Natural killer cell treated with Interleukin-12 subunit alpha and Interleukin-12 subunit beta and Interleukin-15 and Interleukin-18, amount 100 ng/mL, for 72 hours (primary cell): Measurements from ENCODE around the gene RAPGEF1. TPM values are rescaled to one million over a fixed set of nuclear protein-coding genes. Genes with fewer than 3 reads are reported as not detected.
"Not testable (repeated sequence)": the region's sequence is repeated elsewhere in the genome, so short reads cannot be mapped to it uniquely, and the experiment has no call there.

Source experiments
- ATAC-seq, 2 donors: fragments of 150-1000 bp; cut with Tn5 transposase in 1 of 2; sonication (Bioruptor Pico), chemical (Tn5 transposase) in 1 of 2; 2 replicates each; pipeline ENCODE4 v1.10.0; 2021
- DNase-seq: peaks from one replicate; pipeline ENCODE4 v3.0.0; 2022; ENCODE audit warnings: low spot score
- H3K27ac Mint-ChIP-seq, 2 donors: 1 replicate in 1 of 2; 2 replicates in 1 of 2; pipeline ENCODE4 v1.8.0; 2022; ENCODE audit warnings: mixed read lengths in 2 of 2, mild to moderate bottlenecking in 1 of 2, moderate library complexity in 1 of 2
- H3K27me3 Mint-ChIP-seq, 2 donors: 1 replicate in 1 of 2; 2 replicates in 1 of 2; pipeline ENCODE4 v1.8.0; 2022; ENCODE audit warnings: mixed read lengths in 2 of 2
- H3K36me3 Mint-ChIP-seq: one replicate; pipeline ENCODE4 v1.8.0; 2022; ENCODE audit warnings: mixed read lengths
- H3K4me1 Mint-ChIP-seq, 2 donors: 1 replicate in 1 of 2; 2 replicates in 1 of 2; pipeline ENCODE4 v1.8.0; 2022; ENCODE audit warnings: low read depth in 2 of 2, mixed read lengths in 2 of 2, mild to moderate bottlenecking in 1 of 2
- H3K4me3 Mint-ChIP-seq: one replicate; pipeline ENCODE4 v1.8.0; 2022; ENCODE audit warnings: mixed read lengths
- H3K9me3 Mint-ChIP-seq: 2 replicates; pipeline ENCODE4 v1.8.0; 2022; ENCODE audit warnings: mixed read lengths
- total RNA-seq, 2 donors: library from RNA; stranded (reverse); gene quantifications; one replicate each; pipeline ENCODE4 v1.2.3, GENCODE V29; 2022

Gene RAPGEF1
- total RNA-seq, 2 donors from 2014 or later = 109 to 215 TPM

DNA sequence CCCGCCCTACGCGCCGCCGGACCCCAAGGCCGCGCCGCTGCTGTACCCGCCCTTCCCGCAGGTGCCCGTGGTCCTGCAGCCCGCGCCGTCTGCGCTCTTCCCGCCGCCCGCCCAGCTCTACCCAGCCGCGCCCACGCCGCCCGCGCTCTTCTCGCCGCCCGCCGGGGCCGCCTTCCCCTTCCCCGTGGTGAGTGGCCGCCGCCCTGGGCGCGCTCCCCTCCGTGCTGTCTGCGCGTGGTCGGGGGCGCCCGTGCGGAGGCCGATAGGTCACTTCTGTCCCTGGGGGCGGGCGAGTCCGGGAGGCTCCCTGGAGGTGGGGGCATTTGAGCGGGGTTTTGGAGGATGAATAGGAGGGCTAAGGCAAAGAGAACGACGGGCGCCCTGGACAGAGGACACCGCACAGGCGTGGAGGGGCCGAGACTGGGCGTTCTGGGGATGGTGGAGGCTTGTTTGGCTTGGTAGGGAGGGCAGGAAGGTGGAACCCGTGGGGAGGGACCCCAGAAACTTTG is 185.0 kb downstream of the RAPGEF1 start:
- no peak overlapping the region for H3K4me3 Mint-ChIP-seq
- H3K27me3 Mint-ChIP-seq = peaks cover 26 to 27% of the 10 kb centered on the region in 2 donors
- ATAC-seq (peak in 1 of 2 donors; percentile 50), DNase-seq (no peak)
- no peak overlapping the region for H3K27ac Mint-ChIP-seq
- H3K36me3 Mint-ChIP-seq = no peaks in the 10 kb centered on the region
- peaks cover 0 to 4% of the 10 kb centered on the region in 2 donors for H3K4me1 Mint-ChIP-seq
- H3K9me3 Mint-ChIP-seq = no peaks in the 10 kb centered on the region

- Mint-ChIP-seq H3K27ac (no peak overlapping the region), H3K4me3 (no peak overlapping the region)
Measured at GRCh38 chr9:131554087-131554842, 185.6 kb downstream of the RAPGEF1 start.

DNA sequence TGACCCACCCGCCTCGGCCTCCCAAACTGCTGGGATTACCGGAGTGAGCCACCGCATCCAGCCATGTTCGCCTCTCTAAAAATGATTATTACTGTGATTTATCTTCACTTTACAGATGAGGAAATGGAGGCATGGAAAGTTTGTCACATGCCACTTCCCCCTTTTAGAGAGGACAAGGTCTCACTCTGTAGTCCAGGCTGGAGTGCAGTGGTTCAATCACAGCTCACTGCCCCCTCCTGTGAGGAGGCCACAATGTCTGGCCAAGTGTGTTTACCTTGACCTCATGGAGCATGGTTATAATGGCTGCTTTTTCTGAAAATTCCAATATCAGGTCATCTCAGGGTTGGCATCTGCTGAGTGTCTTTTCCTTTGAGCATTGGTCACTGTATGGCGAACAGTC is 187.8 kb downstream of the RAPGEF1 start:
- H3K27me3 Mint-ChIP-seq = peaks cover 51 to 53% of the 10 kb centered on the region in 2 donors
- H3K36me3 Mint-ChIP-seq = peaks cover 6% of the 10 kb centered on the region
- no peaks in the 10 kb centered on the region for H3K9me3 Mint-ChIP-seq
- H3K4me1 Mint-ChIP-seq = peaks cover 6 to 11% of the 10 kb centered on the region in 2 donors
- no peak overlapping the region for H3K4me3 Mint-ChIP-seq
- no peak for DNase-seq
- no peak for ATAC-seq
- H3K27ac Mint-ChIP-seq = no peak overlapping the region

More at GRCh38 chr9:131554087-131554842, 185.6 kb downstream of the RAPGEF1 start:
- Mint-ChIP-seq H3K9me3 (no peaks in the 10 kb centered on the region), H3K4me1 (peaks cover 0 to 4% of the 10 kb centered on the region in 2 donors), H3K27me3 (peaks cover 31 to 33% of the 10 kb centered on the region in 2 donors), H3K36me3 (no peaks in the 10 kb centered on the region)
- ATAC-seq (peak in 1 of 2 donors; percentile 36), DNase-seq (no peak)

DNA sequence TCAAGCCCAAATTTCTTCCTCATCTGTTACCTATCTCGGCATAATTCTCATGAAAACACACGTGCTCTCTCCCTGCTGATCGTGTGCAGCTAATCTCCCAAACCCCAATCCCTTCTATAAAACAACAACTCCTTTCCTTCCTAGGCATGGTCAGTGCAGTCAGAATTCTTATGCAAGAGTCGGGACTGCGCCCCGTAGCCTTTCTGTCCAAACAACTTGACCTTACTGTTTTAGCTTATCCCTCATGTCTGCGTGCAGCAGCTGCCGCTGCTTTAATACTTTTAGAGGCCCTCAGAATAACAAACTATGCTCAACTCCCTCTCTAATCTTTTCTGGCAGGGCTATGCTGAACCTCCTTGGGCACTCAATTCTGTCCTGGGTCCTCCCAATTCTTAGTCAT is 189.4 kb downstream of the RAPGEF1 start:
- not testable (repeated sequence) for H3K4me1 Mint-ChIP-seq, H3K36me3 Mint-ChIP-seq, H3K4me3 Mint-ChIP-seq, H3K9me3 Mint-ChIP-seq, DNase-seq, ATAC-seq, H3K27ac Mint-ChIP-seq
- H3K27me3 Mint-ChIP-seq = peaks cover 42 to 43% of the 10 kb centered on the region in 2 donors

DNA sequence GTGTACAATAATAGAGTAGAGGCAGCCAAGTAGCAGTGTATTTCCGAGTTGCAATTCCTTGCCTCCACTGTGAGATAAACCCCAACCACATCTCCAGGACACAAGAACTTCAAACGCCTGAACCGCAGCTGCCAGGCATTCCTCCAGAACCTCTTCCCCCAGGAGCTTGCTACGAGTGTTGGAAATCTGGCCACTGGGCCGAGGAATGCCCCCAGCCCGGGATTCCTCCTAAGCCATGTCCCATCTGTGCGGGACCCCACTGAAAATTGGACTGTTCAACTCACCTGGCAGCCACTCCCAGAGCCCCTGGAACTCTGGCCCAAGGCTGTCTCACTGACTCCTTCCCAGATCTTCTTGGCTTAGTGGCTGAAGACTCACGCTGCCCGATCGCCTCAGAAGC is 190.7 kb downstream of the RAPGEF1 start:
- not testable (repeated sequence) for H3K4me3 Mint-ChIP-seq, H3K9me3 Mint-ChIP-seq, H3K27ac Mint-ChIP-seq, H3K4me1 Mint-ChIP-seq, ATAC-seq, H3K36me3 Mint-ChIP-seq, DNase-seq
- H3K27me3 Mint-ChIP-seq = peaks cover 43 to 48% of the 10 kb centered on the region in 2 donors

DNA sequence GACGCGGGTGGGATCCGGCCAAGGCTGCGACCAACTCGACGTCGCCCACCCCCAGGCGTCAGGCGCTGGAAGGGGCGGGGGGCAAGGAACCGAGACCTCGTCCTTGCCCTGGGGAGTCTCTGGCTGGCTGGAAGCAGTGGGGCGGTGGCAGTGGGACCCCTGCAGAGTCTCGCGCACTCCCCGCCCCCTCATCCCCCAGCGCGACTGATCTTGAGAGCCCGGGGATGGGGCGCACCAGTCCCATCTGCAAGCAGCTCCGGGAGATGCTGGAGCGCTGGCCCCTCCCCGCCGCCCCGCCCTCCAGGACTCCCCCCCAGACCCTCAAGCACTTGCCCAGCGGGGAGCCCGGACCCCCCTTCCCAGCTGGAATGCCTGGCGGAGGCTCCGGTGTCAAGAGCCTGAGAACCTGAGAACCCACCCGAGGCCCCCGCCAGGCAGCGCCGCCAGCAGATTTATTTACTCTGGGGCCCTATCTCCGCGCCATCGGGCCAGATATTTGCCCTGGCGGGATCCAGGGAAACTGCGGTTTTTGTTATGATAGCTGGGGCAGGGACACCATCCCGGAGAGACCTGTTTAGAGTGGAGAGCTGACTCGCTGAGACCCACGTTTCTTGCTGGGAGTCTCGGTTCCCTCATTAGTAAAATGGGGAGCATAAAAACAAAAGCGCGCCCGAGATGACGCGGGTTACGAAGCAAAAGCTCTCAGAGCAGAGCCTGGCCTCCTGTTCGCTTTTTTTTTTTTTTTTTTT is 193.4 kb downstream of the RAPGEF1 start:
- peaks cover 15% of the 10 kb centered on the region for H3K36me3 Mint-ChIP-seq
- peaks cover 6% of the 10 kb centered on the region for H3K9me3 Mint-ChIP-seq
- DNase-seq (no peak), ATAC-seq (no peak)
- H3K4me3 Mint-ChIP-seq = no peak overlapping the region
- no peak overlapping the region for H3K27ac Mint-ChIP-seq
- H3K27me3 Mint-ChIP-seq = peaks cover 38 to 41% of the 10 kb centered on the region in 2 donors
- H3K4me1 Mint-ChIP-seq = peaks cover 6 to 7% of the 10 kb centered on the region in 2 donors

DNA sequence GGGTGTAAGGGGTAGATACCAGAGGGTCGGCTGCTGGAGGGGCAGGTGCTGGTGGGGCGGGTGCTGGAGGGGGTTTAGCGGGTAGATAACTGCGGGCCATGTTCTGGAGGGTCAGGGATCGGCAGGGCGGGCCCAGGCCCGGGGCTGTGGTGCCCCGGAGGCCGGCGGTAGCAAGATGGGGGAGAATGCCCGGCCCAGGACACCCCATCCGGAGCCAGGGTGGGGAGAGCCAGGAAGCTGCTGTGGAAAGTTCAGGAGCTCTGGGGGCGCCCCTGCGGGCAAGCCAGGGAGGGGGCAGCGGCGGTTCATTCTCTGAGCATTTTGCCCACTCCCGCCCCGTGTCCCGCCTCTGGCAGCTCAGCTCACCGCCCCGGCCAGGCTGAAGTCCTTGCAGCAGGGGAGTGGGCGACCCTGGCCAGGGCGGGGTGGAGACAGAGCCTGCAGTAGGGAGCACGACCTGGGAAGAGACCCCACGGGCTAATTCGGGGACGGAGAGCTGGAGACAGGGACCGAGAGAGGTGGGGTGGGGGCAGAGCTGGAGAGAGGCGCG is 194.0 kb downstream of the RAPGEF1 start:
- Mint-ChIP-seq H3K9me3 (peaks cover 6% of the 10 kb centered on the region), H3K4me3 (no peak overlapping the region), H3K4me1 (peaks cover 6 to 7% of the 10 kb centered on the region in 2 donors), H3K27me3 (peaks cover 38 to 39% of the 10 kb centered on the region in 2 donors), H3K36me3 (peaks cover 15% of the 10 kb centered on the region), H3K27ac (no peak overlapping the region)
- ATAC-seq (peak in 1 of 2 donors; percentile 24), DNase-seq (no peak)

- DNase-seq (no peak), ATAC-seq (no peak)
- H3K4me3 Mint-ChIP-seq = no peak within 1 kb of the TSS
- H3K36me3 Mint-ChIP-seq = peaks cover 15% of the 10 kb centered on the region
- H3K9me3 Mint-ChIP-seq = peaks cover 6% of the 10 kb centered on the region
- no peak within 1 kb of the TSS for H3K27ac Mint-ChIP-seq
- peaks cover 6 to 7% of the 10 kb centered on the region in 2 donors for H3K4me1 Mint-ChIP-seq
- peaks cover 33 to 35% of the 10 kb centered on the region in 2 donors for H3K27me3 Mint-ChIP-seq
Measured at GRCh38 chr9:131545003-131545785, 194.7 kb downstream of the RAPGEF1 start, which contains the start of gene PRRT1B. TSS of gene PRRT1B (plus strand) at chr9:131545523. CDS start at chr9:131545616, 93 bp downstream.

- Mint-ChIP-seq H3K27ac (no peak overlapping the region), H3K36me3 (peaks cover 15% of the 10 kb centered on the region), H3K4me1 (peaks cover 6 to 9% of the 10 kb centered on the region in 2 donors), H3K4me3 (no peak overlapping the region), H3K27me3 (peaks cover 12 to 17% of the 10 kb centered on the region in 2 donors), H3K9me3 (peaks cover 6% of the 10 kb centered on the region)
- ATAC-seq = no peak
- no peak for DNase-seq
Measured at GRCh38 chr9:131543141-131543540, 196.7 kb downstream of the RAPGEF1 start.

DNA sequence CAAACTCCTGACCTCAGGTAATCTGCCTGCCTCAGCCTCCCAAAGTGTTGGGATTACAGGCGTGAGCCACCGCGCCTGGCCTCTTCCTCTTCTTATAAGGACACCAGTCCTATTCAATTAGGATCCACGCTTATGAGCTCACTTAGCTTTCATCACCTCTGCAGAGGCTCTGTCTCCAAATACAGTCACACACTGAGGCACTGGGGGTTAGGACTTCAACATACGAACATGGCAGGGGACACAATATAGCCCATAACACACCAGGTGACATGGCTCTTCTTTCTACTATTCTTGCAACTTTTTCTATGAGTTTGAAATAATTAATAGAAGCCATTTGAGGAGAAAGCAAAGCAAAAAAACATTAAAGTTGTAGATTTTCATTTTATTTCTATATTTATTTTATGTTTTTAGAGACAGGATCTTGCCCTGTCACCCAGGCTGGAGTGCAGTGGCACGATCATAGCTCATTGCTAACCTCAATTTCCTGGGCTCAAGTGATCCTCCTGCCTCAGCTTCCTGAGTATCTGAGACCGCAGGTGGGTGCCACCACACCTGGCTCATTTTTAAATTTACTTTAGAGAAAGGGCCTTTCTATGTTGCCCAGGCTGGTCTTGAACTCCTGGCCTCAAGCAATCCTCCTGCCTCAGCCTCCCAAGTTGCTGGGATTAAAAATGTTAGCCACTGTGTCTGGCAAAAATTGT is 200.5 kb downstream of the RAPGEF1 start:
- Mint-ChIP-seq H3K27ac (no peak overlapping the region), H3K4me1 (peaks cover 0 to 3% of the 10 kb centered on the region in 2 donors), H3K27me3 (peaks cover 0 to under 1% of the 10 kb centered on the region in 2 donors), H3K36me3 (peaks cover 9% of the 10 kb centered on the region), H3K9me3 (peaks cover 6% of the 10 kb centered on the region), H3K4me3 (no peak overlapping the region)
- ATAC-seq (no peak), DNase-seq (no peak)

DNA sequence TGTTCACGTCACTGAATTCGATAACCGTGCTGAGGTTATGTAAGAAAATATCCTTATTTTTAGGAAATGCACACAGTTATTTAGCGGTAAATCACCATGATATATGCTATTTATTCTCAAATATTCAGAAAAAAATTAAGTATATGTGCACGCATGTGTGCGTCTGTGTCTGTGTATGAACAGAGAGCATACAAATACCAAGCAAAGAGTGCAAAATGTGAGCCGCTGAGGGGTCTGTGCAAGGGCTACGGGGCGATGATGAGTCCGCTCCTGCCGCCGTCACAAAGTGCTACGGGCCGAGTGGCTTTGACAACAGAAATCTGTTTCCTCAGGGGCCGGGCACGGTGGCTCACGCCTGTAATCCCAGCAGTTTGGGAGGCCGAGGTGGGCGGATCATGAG is 201.9 kb downstream of the RAPGEF1 start:
- H3K27ac Mint-ChIP-seq = no peak overlapping the region
- peaks cover under 1% of the 10 kb centered on the region for H3K36me3 Mint-ChIP-seq
- no peak overlapping the region for H3K4me3 Mint-ChIP-seq
- ATAC-seq = no peak
- H3K4me1 Mint-ChIP-seq = peaks cover 0 to 3% of the 10 kb centered on the region in 2 donors
- no peaks in the 10 kb centered on the region for H3K27me3 Mint-ChIP-seq
- H3K9me3 Mint-ChIP-seq = peaks cover 3% of the 10 kb centered on the region
- no peak for DNase-seq

DNA sequence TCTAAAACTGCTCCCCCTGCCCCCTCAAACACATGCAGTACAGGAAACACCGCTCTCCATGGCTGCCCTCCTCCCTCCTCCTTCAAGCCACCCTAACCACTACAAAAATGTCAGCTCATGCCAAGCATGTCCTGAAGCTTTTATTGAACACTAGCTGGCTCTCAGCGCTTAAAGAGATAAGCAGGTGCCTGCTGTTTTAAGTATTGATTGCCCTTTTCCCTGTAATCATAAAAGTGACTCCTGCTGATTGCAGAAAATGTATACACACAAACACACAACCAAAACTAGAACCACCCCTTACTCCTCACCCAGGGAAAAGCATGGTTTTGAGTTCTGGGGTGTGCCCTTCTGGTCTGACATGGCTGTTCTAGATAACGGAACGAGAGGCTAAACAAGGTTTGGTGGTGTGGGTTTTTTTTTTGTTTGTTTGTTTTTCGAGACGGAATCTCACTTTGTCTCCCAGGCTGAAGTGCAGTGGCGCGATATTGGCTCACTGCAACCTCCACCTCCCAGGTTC is 205.1 kb downstream of the RAPGEF1 start:
- no peak overlapping the region for H3K4me3 Mint-ChIP-seq

More for the DNA sequence above, 205.1 kb downstream of the RAPGEF1 start:
- no peaks in the 10 kb centered on the region for H3K9me3 Mint-ChIP-seq
- no peaks in the 10 kb centered on the region for H3K36me3 Mint-ChIP-seq
- DNase-seq = no peak
- peaks cover 2 to 6% of the 10 kb centered on the region in 2 donors for H3K4me1 Mint-ChIP-seq
- ATAC-seq = no peak
- no peak overlapping the region for H3K27ac Mint-ChIP-seq
- H3K27me3 Mint-ChIP-seq = no peaks in the 10 kb centered on the region
